ENCODE data around the gene PALB2. TPM values are rescaled to one million over a fixed set of nuclear protein-coding genes. Genes with fewer than 3 reads are reported as not detected.

PALB2 gene
- total and polyA plus RNA-seq, 9 of the 15 experiments (the other 6 are each of a cell fraction or from before 2014, with no cell fraction given): 7.0 to 25.8 (median 15.2) TPM

- TF ChIP-seq NR0B1 (IDR thresholded peaks at IDR 0.05; ENCODE audit: partially characterized antibody) (no peak), CREBBP (IDR thresholded peaks at IDR 0.05; ENCODE audit: low read depth, low read length) (no peak), ZFPM2 (CRISPR knock-in tag; IDR thresholded peaks at IDR 0.05) (no peak), NONO (IDR thresholded peaks at IDR 0.05; ENCODE audit: low read depth in 2 of 2, low read length in 1 of 2) (peak in 1 of 2 experiments; percentile 38; a peak in 1 of 4 replicates), ARID3A (IDR thresholded peaks at IDR 0.05; ENCODE audit: borderline replicate concordance, low read depth, low read length) (no peak), MLX (CRISPR knock-in tag; conservative IDR thresholded peaks at IDR 0.05) (no peak), ARHGAP35 (IDR thresholded peaks at IDR 0.05; ENCODE audit: partially characterized antibody) (no peak), TCF3 (CRISPR knock-in tag; IDR thresholded peaks at IDR 0.05) (peak; percentile 39; the same call in 1 of the 2 replicates), SUPT5H (IDR thresholded peaks at IDR 0.05) (peak; percentile 81), ETS2 (tag; IDR thresholded peaks at IDR 0.05; ENCODE audit: borderline replicate concordance, poor library complexity, severe bottlenecking) (no peak), ZNF133 (CRISPR knock-in tag; IDR thresholded peaks at IDR 0.05) (no peak), ZSCAN29 (IDR thresholded peaks at IDR 0.05) (no peak), CHAMP1 (IDR thresholded peaks at IDR 0.05) (no peak), ZNF699 (CRISPR knock-in tag; IDR thresholded peaks at IDR 0.05; ENCODE audit: insufficient replicate concordance) (no peak), RCOR1 (IDR thresholded peaks at IDR 0.05; ENCODE audit: borderline replicate concordance in 1 of 2, low read depth in 2 of 2, low read length in 2 of 2) (no peak; a peak in 1 of 4 replicates), ZNF277 (CRISPR knock-in tag; IDR thresholded peaks at IDR 0.05; ENCODE audit: borderline replicate concordance) (no peak), CGGBP1 (CRISPR knock-in tag; IDR thresholded peaks at IDR 0.05) (no peak), L3MBTL2 (IDR thresholded peaks at IDR 0.05) (peak; percentile 99), KLF10 (CRISPR knock-in tag; IDR thresholded peaks at IDR 0.05) (no peak)
These were observed at the start of gene PALB2, which contains the start of gene DCTN5 (continued) for GRCh38 chr16:23640931-23641765.

Measured in K562 (cell line).